Peyer's patch (tissue), 4 donors: ENCODE data around the gene ARL6IP4. TPM values are rescaled to one million over a fixed set of nuclear protein-coding genes. Genes with fewer than 3 reads are reported as not detected.

Experiments used
- DNase-seq, 3 donors: peaks; one replicate each; pipeline ENCODE4 v3.0.0-alpha.2; 2017 to 2019
- H3K27ac ChIP-seq, 4 donors: fragments of 200-600 bp; sonication (generic); one replicate each; pipeline ENCODE4 v1.5.1; 2016 to 2019
- H3K27me3 ChIP-seq, 2 donors: fragments of 200-600 bp; sonication (generic); one replicate each; pipeline ENCODE4 v1.5.1; 2019
- H3K36me3 ChIP-seq, 3 donors: fragments of 200-600 bp; sonication (generic); one replicate each; pipeline ENCODE4 v1.5.1; 2016 to 2019
- H3K4me1 ChIP-seq, 4 donors: fragments of 200-600 bp; sonication (generic); one replicate each; pipeline ENCODE4 v1.5.1; 2016 to 2019
- H3K4me3 ChIP-seq, 4 donors: fragments of 200-600 bp; sonication (generic); 1 replicate in 3 of 4; 2 replicates in 1 of 4; pipeline ENCODE4 v1.5.1; 2016 to 2019; ENCODE audit warnings: mild to moderate bottlenecking in 1 of 4
- H3K9me3 ChIP-seq, 4 donors: fragments of 200-600 bp; sonication (generic); one replicate each; pipeline ENCODE4 v1.5.1; 2016 to 2019; ENCODE audit warnings: mild to moderate bottlenecking in 1 of 4
- CTCF ChIP-seq, 6 experiments: fragments of 450-650 bp in 4 of 6; fragments of 200-600 bp in 2 of 6; sonication (generic) in 1 of 6; IDR thresholded peaks; one replicate each; pipeline ENCODE4 v1.5.1; 2017 to 2019; ENCODE audit warnings: antibody characterized with exemption in 6 of 6, mild to moderate bottlenecking in 3 of 6, moderate library complexity in 1 of 6
- POLR2A ChIP-seq, 2 donors: fragments of 450-650 bp; IDR thresholded peaks; one replicate each; pipeline ENCODE4 v1.5.1; 2017; ENCODE audit warnings: antibody characterized with exemption in 2 of 2, mild to moderate bottlenecking in 2 of 2, moderate library complexity in 2 of 2
- total RNA-seq, 4 donors: library from RNA; depleted of rRNA; stranded (reverse); fragments of >200 nt; gene quantifications; one replicate each; pipeline ENCODE4 v1.1.0, GENCODE V29; 2016

ARL6IP4 gene
- total RNA-seq, 4 donors from 2014 or later, result 155 to 216 (median 180) TPM

DNA sequence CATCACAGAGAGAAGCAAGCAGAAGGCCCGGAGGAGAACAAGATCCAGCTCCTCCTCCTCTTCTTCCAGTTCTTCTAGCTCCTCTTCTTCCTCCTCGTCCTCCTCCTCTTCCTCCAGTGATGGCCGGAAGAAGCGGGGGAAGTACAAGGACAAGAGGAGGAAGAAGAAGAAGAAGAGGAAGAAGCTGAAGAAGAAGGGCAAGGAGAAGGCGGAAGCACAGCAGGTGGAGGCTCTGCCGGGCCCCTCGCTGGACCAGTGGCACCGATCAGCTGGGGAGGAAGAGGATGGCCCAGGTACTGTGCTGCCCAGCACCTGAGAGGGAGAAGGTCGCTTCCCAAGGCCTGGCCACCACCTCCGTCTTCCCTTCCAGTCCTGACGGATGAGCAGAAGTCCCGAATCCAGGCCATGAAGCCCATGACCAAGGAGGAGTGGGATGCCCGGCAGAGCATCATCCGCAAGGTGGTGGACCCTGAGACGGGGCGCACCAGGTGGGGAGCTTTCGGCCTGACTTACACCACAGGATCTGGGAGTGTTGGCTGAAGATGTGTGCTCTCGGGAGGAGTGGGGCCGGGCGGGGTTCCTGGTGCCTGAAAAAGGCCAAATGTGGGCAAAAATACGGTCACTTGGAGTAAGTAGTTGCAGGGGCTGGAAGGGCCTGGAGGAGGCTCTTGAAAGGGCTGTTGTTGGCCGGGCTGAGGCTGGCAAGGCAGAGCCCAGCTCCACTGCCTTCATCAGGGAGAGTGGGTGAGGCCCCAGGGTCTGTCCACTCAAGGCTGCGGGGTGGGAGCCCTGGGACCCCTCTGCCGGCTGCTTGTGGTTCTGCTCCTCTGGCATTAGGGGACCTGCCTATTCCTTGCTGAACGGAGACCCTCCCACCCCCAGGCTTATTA lies 1.4 kb downstream of the ARL6IP4 start:
- Histone ChIP-seq H3K4me1 (peaks cover 10 to 75% (median 32%) of the 10 kb centered on the region in 4 donors), H3K4me3 (peak overlapping the region; percentile 82 to 98 (median 97)), H3K27me3 (no peaks in the 10 kb centered on the region), H3K27ac (peak overlapping the region; percentile 81 to 94 (median 86)), H3K9me3 (no peaks in the 10 kb centered on the region), H3K36me3 (peaks cover 0 to 34% (median 0%) of the 10 kb centered on the region in 3 donors)
- TF ChIP-seq CTCF (IDR thresholded peaks at IDR 0.05), result no peak
- DNase-seq, result no peak

DNA sequence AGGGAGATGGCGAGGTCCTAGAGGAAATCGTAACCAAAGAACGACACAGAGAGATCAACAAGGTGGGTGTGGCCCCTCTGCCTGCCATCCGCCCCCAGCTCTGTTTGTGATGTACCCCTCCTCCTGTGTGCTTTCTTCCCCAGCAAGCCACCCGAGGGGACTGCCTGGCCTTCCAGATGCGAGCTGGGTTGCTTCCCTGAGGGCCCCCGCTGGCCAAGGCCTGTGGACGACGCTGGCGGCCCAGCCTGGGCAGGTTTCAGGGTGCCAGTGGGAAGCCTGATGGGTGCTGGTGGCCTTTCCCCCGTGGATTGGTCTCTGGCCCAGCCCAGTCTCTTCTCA lies 2.0 kb downstream of the ARL6IP4 start:
- Histone ChIP-seq H3K27ac (peak overlapping the region in 1 of 4 donors; percentile 81), H3K4me1 (peaks cover 10 to 70% (median 32%) of the 10 kb centered on the region in 4 donors), H3K36me3 (peaks cover 0 to 40% (median 0%) of the 10 kb centered on the region in 3 donors), H3K27me3 (no peaks in the 10 kb centered on the region), H3K4me3 (no peak overlapping the region), H3K9me3 (no peaks in the 10 kb centered on the region)
- DNase-seq, result no peak
- TF ChIP-seq POLR2A (IDR thresholded peaks at IDR 0.05) (no peak), CTCF (IDR thresholded peaks at IDR 0.05) (no peak)

GRCh38 chr12:122982963-122983788 lies 2.7 kb downstream of the ARL6IP4 start:
- TF ChIP-seq CTCF (IDR thresholded peaks at IDR 0.05) (no peak), POLR2A (IDR thresholded peaks at IDR 0.05) (no peak)
- Histone ChIP-seq H3K27ac (peak overlapping the region in 2 of 4 donors; percentile 10 to 25), H3K4me1 (peaks cover 10 to 64% (median 32%) of the 10 kb centered on the region in 4 donors), H3K27me3 (no peaks in the 10 kb centered on the region), H3K36me3 (peaks cover 0 to 47% (median 0%) of the 10 kb centered on the region in 3 donors), H3K9me3 (no peaks in the 10 kb centered on the region), H3K4me3 (no peak overlapping the region)
- no peak for DNase-seq

- Histone ChIP-seq H3K36me3 (peaks cover 0 to 50% (median 0%) of the 10 kb centered on the region in 3 donors), H3K4me3 (no peak overlapping the region), H3K27me3 (no peaks in the 10 kb centered on the region), H3K27ac (peak overlapping the region in 3 of 4 donors; percentile 25 to 57 (median 42)), H3K4me1 (peaks cover 10 to 56% (median 31%) of the 10 kb centered on the region in 4 donors), H3K9me3 (no peaks in the 10 kb centered on the region)
- TF ChIP-seq CTCF (IDR thresholded peaks at IDR 0.05) (no peak), POLR2A (IDR thresholded peaks at IDR 0.05) (no peak)
- DNase-seq, result no peak
Observed at GRCh38 chr12:122983789-122984515, 3.5 kb downstream of the ARL6IP4 start.
